B cell (primary cell): ENCODE data around the gene FRMD3.

Experiments
- CTCF ChIP-seq: fragments of 200-600 bp; IDR thresholded peaks from one replicate; pipeline ENCODE4 v1.8.0; 2022; ENCODE audit warnings: antibody characterized with exemption, mild to moderate bottlenecking
- EZH2 ChIP-seq: IDR thresholded peaks from 2 replicates; pipeline ENCODE4 v1.6.1; 2012; ENCODE audit warnings: borderline replicate concordance, low read depth, mild to moderate bottlenecking, moderate library complexity, low read length; ENCODE audit not compliant: insufficient read depth, poor library complexity, severe bottlenecking

- no peak for TF ChIP-seq CTCF
- TF ChIP-seq EZH2, result no peak
These were observed 67.0 kb downstream of the FRMD3 start for GRCh38 chr9:83471241-83471640.
